HepG2 (cell line): Measurements from ENCODE around the gene INSL4. TPM values are rescaled to one million over a fixed set of nuclear protein-coding genes. Genes with fewer than 3 reads are reported as not detected.

Source experiments
- ATAC-seq: fragments of 200-7000 bp; cut with Tn5 transposase; 3 replicates; pipeline ENCODE4 v1.9.1; 2020; ENCODE audit warnings: mild to moderate bottlenecking, moderate library complexity
- BruUV-seq: library from RNA; stranded (reverse); fragments of 400-500 nt; replicated peaks from 2 replicates; lab custom pipeline; 2021; lab: Mats Ljungman, UMichigan
- CTCF ChIA-PET: fragments of 300-600 bp; formaldehyde crosslinking; extraction: SDS; loops from one replicate; lab custom pipeline; 2021; ENCODE audit warnings: low total read pairs, inconsistent platforms, low intra/inter-chr PET ratio; lab: Yijun Ruan, JAX
- POLR2A ChIA-PET: fragments of 350-600 bp; sonication (Branson Sonifier 250); formaldehyde crosslinking; loops from one replicate; lab custom pipeline; 2020; ENCODE audit warnings: antibody characterized with exemption, inconsistent platforms; lab: Yijun Ruan, JAX
- DNase-seq: peaks from one replicate; pipeline ENCODE4 v3.0.0-alpha.2; 2015; ENCODE audit warnings: low spot score
- FAIRE-seq: peaks from 3 replicates; lab custom pipeline; 2011; peaks lifted over from hg19 to GRCh38; lab: Jason Lieb, UNC
- H2AFZ ChIP-seq: one replicate; pipeline ENCODE4 v1.6.1; 2011; ENCODE audit warnings: low read length, inconsistent platforms
- H3K27ac ChIP-seq: fragments of 300-600 bp; 3 replicates; pipeline ENCODE4 v1.8.0; 2011; ENCODE audit warnings: mixed run types, mild to moderate bottlenecking, mixed read lengths, low read length, inconsistent platforms; ENCODE audit not compliant: insufficient read depth; ENCODE audit errors: extremely low read length
- H3K27me3 ChIP-seq, 2 experiments: fragments of 200-600 bp in 1 of 2; 2 replicates in 1 of 2; 3 replicates in 1 of 2; pipeline versions ENCODE4 v1.6.0 to v1.8.0; 2011; ENCODE audit warnings: low read length in 2 of 2, mild to moderate bottlenecking in 2 of 2, moderate library complexity in 2 of 2, inconsistent platforms in 1 of 2; ENCODE audit not compliant: insufficient read depth in 2 of 2, control insufficient read depth in 1 of 2
- H3K36me3 ChIP-seq, 2 experiments: fragments of 200-600 bp in 1 of 2; replicated peaks in 1 of 2; 2 replicates in 1 of 2; 3 replicates in 1 of 2; pipeline versions ENCODE4 v1.5.1 to v1.8.0; 2011; ENCODE audit warnings: low read length in 2 of 2, inconsistent platforms in 1 of 2; ENCODE audit not compliant: insufficient read depth in 2 of 2, control insufficient read depth in 1 of 2
- H3K4me1 ChIP-seq: 2 replicates; pipeline ENCODE4 v1.5.1; 2012; ENCODE audit warnings: low read length, inconsistent platforms; ENCODE audit not compliant: insufficient read depth
- H3K4me2 ChIP-seq: 2 replicates; pipeline ENCODE4 v1.6.0; 2011; ENCODE audit warnings: low read depth, low read length, inconsistent platforms
- H3K4me3 ChIP-seq, 3 experiments: fragments of 200-600 bp in 1 of 3; sonication (generic), shearing (Covaris generic) in 1 of 3; replicated peaks in 1 of 3; 2 replicates each; pipeline ENCODE4 v1.5.1; 2011 to 2016; ENCODE audit warnings: low read length in 3 of 3, inconsistent platforms in 2 of 3, low read depth in 2 of 3, mild to moderate bottlenecking in 2 of 3, control low read depth in 1 of 3, mixed read lengths in 1 of 3; ENCODE audit not compliant: insufficient read depth in 1 of 3
- H3K79me2 ChIP-seq: one replicate; pipeline ENCODE4 v1.6.1; 2011; ENCODE audit warnings: low read length, inconsistent platforms; ENCODE audit not compliant: insufficient read depth
- H3K9ac ChIP-seq: 2 replicates; pipeline ENCODE4 v1.6.0; 2011; ENCODE audit warnings: mild to moderate bottlenecking, low read depth, low read length, inconsistent platforms; ENCODE audit not compliant: insufficient read depth
- H3K9me3 ChIP-seq: 2 replicates; pipeline ENCODE4 v1.5.1; 2012; ENCODE audit warnings: mild to moderate bottlenecking, low read length
- H4K20me1 ChIP-seq: 2 replicates; pipeline ENCODE4 v1.6.0; 2011; ENCODE audit warnings: inconsistent platforms, mild to moderate bottlenecking, low read length, moderate library complexity; ENCODE audit not compliant: insufficient read depth
- DMAP1 ChIP-seq: IDR thresholded peaks from 2 replicates; pipeline ENCODE4 v1.6.1; 2016
- GTF3A ChIP-seq: sonication (generic); formaldehyde crosslinking; conservative IDR thresholded peaks from 2 replicates; pipeline ENCODE4 v1.4.0; 2020; ENCODE audit warnings: mild to moderate bottlenecking, missing genetic modification reagents
- HNRNPL ChIP-seq: fragments of 200-400 bp; formaldehyde crosslinking; IDR thresholded peaks from 2 replicates; pipeline ENCODE4 v1.6.1; 2017; ENCODE audit warnings: mild to moderate bottlenecking, low read depth, low read length
- IKZF1 ChIP-seq: fragments of 450-650 bp; IDR thresholded peaks from 2 replicates; pipeline ENCODE4 v1.7.1; 2016
- KDM1A ChIP-seq: IDR thresholded peaks from 2 replicates; pipeline ENCODE4 v1.6.1; 2016; ENCODE audit warnings: missing compliant biosample characterization
- NKX3-1 ChIP-seq: sonication (generic); formaldehyde crosslinking; IDR thresholded peaks from 2 replicates; pipeline ENCODE4 v1.5.0; 2020; ENCODE audit warnings: missing genetic modification reagents
- PTBP1 ChIP-seq: fragments of 200-400 bp; formaldehyde crosslinking; IDR thresholded peaks from 2 replicates; pipeline ENCODE4 v1.6.1; 2018; ENCODE audit warnings: low read length, low read depth; ENCODE audit not compliant: poor library complexity, severe bottlenecking
- RFXAP ChIP-seq: sonication (generic); formaldehyde crosslinking; IDR thresholded peaks from 2 replicates; pipeline ENCODE4 v1.4.0; 2020; ENCODE audit warnings: missing genetic modification reagents, borderline replicate concordance
- SMARCC2 ChIP-seq: fragments of 450-650 bp; IDR thresholded peaks from 2 replicates; pipeline ENCODE4 v1.6.1; 2017; ENCODE audit warnings: antibody characterized with exemption, mild to moderate bottlenecking
- SRSF4 ChIP-seq: fragments of 200-400 bp; formaldehyde crosslinking; IDR thresholded peaks from one replicate; pipeline ENCODE4 v1.6.1; 2018; ENCODE audit warnings: mild to moderate bottlenecking, low read depth, low read length, moderate library complexity; ENCODE audit not compliant: poor library complexity, severe bottlenecking
- ZFX ChIP-seq: sonication (generic); formaldehyde crosslinking; IDR thresholded peaks from 2 replicates; pipeline ENCODE4 v1.4.0; 2020; ENCODE audit warnings: mild to moderate bottlenecking, low read depth, missing genetic modification reagents, moderate library complexity
- ZNF329 ChIP-seq: sonication (generic); formaldehyde crosslinking; IDR thresholded peaks from 2 replicates; pipeline ENCODE4 v1.9.0; 2021; ENCODE audit warnings: low read depth, mild to moderate bottlenecking, missing genetic modification reagents
- ZNF34 ChIP-seq: sonication (generic); formaldehyde crosslinking; IDR thresholded peaks from 2 replicates; pipeline ENCODE4 v1.4.0; 2020; ENCODE audit warnings: mild to moderate bottlenecking, missing genetic modification reagents, borderline replicate concordance
- ZNF891 ChIP-seq: sonication (generic); formaldehyde crosslinking; IDR thresholded peaks from 2 replicates; pipeline ENCODE4 v1.5.0; 2020; ENCODE audit warnings: mild to moderate bottlenecking, missing genetic modification reagents
- ZSCAN22 ChIP-seq: sonication (generic); formaldehyde crosslinking; IDR thresholded peaks from 2 replicates; pipeline ENCODE4 v1.4.0; 2020; ENCODE audit warnings: mild to moderate bottlenecking, missing genetic modification reagents
- in situ Hi-C: cut with HindIII; loops from 2 replicates; pipeline ENCODE4 v1.10.0; 2017; ENCODE audit warnings: low pct_unique_long_range_greater_than_20kb; ENCODE audit not compliant: extremely low pct_ligation_motif_present
- intact Hi-C: fragments of 100-400 bp; cut with micrococcal nuclease; formaldehyde crosslinking; loops from one replicate; pipeline ENCODE4 v1.10.0; 2022; ENCODE audit not compliant: unreplicated experiment
- polyA plus RNA-seq, 8 experiments: library from polyadenylated mRNA; depleted of rRNA in 3 of 8; stranded (reverse) in 7 of 8; unstranded in 1 of 8; fragments of >200 nt; fragmentation: Illumina TruSeq in 4 of 8; extraction: Trizol in 4 of 8; gene quantifications; 2 replicates each; pipeline versions ENCODE4 v1.2.1 to v1.2.3, GENCODE V29; 2011 to 2016; ENCODE audit warnings: low read depth in 4 of 8, missing spikeins in 1 of 8, mixed read lengths in 1 of 8; ENCODE audit not compliant: insufficient read depth in 1 of 8
- total RNA-seq, 5 experiments: library from RNA; depleted of rRNA; stranded (reverse); fragments of >200 nt; fragmentation: Illumina TruSeq; extraction: Trizol; gene quantifications; 2 replicates each; pipeline ENCODE4 v1.2.3, GENCODE V29; 2016; ENCODE audit warnings: low read depth in 1 of 5
- TF ChIP-seq, protein P1 (sequence below): sonication (generic); formaldehyde crosslinking; IDR thresholded peaks from 2 replicates; pipeline ENCODE4 v1.8.1; 2023; ENCODE audit warnings: mild to moderate bottlenecking, missing genetic modification reagents, borderline replicate concordance
- TF ChIP-seq, protein P2 (sequence below): sonication (generic); formaldehyde crosslinking; IDR thresholded peaks from 2 replicates; pipeline ENCODE4 v1.4.0; 2020; ENCODE audit warnings: missing genetic modification reagents
- TF ChIP-seq, protein P3 (sequence below): sonication (generic); formaldehyde crosslinking; IDR thresholded peaks from 2 replicates; pipeline ENCODE4 v1.5.0; 2020; ENCODE audit warnings: mild to moderate bottlenecking, missing genetic modification reagents

The INSL4 gene
- total and polyA plus RNA-seq, 2 of the 13 experiments (the other 11 are each of a cell fraction or from before 2014, with no cell fraction given), result not detected

DNA sequence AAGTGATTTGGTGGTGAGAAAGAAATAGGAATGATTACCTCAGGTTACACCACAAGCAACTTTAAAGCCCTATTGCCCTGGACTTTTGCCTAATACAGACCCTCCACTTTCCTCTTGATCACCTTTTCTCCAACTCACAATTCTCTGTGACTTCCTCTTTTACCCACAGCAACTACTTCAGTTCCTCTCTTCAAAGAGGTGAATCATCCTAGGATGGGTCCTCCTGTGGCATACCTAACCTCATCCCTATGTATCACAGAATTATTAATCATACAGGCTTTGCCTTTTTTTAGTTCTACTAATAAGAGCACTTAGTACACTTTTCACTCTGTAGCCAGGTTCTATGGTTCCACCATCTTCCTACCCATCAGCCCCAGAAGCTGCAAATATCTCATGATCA, 26.1 kb upstream of the INSL4 start:
- no peak for DNase-seq
- FAIRE-seq, result no peak
- intact Hi-C loops, result no loop called here

More for the DNA sequence above, 26.1 kb upstream of the INSL4 start:
- TF ChIP-seq KDM1A, result no peak
- no peak for TF ChIP-seq ZNF329
- no peak for TF ChIP-seq PTBP1
- no peak for TF ChIP-seq DMAP1 (CRISPR knock-in tag)
- no peak for TF ChIP-seq NKX3-1 (CRISPR knock-in tag)
- TF ChIP-seq ZNF891 (CRISPR knock-in tag), result no peak
- TF ChIP-seq IKZF1, result no peak
- TF ChIP-seq, protein P1, sequence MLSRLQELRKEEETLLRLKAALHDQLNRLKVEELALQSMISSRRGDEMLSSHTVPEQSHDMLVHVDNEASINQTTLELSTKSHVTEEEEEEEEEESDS (CRISPR knock-in tag), result no peak
- no peak for TF ChIP-seq ZSCAN22 (CRISPR knock-in tag)
- TF ChIP-seq, protein P2, sequence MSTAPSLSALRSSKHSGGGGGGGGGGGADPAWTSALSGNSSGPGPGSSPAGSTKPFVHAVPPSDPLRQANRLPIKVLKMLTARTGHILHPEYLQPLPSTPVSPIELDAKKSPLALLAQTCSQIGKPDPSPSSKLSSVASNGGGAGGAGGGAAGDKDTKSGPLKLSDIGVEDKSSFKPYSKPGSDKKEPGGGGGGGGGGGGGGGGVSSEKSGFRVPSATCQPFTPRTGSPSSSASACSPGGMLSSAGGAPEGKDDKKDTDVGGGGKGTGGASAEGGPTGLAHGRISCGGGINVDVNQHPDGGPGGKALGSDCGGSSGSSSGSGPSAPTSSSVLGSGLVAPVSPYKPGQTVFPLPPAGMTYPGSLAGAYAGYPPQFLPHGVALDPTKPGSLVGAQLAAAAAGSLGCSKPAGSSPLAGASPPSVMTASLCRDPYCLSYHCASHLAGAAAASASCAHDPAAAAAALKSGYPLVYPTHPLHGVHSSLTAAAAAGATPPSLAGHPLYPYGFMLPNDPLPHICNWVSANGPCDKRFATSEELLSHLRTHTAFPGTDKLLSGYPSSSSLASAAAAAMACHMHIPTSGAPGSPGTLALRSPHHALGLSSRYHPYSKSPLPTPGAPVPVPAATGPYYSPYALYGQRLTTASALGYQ, result no peak
- TF ChIP-seq GTF3A, result no peak
- TF ChIP-seq ZNF34 (CRISPR knock-in tag), result no peak
- TF ChIP-seq RFXAP (CRISPR knock-in tag), result no peak
- no peak for TF ChIP-seq SMARCC2
- no peak for TF ChIP-seq SRSF4
- no peak for TF ChIP-seq HNRNPL
- no peak for TF ChIP-seq ZFX (CRISPR knock-in tag)
- TF ChIP-seq, protein P3, sequence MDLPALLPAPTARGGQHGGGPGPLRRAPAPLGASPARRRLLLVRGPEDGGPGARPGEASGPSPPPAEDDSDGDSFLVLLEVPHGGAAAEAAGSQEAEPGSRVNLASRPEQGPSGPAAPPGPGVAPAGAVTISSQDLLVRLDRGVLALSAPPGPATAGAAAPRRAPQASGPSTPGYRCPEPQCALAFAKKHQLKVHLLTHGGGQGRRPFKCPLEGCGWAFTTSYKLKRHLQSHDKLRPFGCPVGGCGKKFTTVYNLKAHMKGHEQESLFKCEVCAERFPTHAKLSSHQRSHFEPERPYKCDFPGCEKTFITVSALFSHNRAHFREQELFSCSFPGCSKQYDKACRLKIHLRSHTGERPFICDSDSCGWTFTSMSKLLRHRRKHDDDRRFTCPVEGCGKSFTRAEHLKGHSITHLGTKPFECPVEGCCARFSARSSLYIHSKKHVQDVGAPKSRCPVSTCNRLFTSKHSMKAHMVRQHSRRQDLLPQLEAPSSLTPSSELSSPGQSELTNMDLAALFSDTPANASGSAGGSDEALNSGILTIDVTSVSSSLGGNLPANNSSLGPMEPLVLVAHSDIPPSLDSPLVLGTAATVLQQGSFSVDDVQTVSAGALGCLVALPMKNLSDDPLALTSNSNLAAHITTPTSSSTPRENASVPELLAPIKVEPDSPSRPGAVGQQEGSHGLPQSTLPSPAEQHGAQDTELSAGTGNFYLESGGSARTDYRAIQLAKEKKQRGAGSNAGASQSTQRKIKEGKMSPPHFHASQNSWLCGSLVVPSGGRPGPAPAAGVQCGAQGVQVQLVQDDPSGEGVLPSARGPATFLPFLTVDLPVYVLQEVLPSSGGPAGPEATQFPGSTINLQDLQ (CRISPR knock-in tag), result no peak
- Histone ChIP-seq H3K36me3 (no peaks in the 10 kb centered on the region), H3K9ac (no peak overlapping the region), H3K79me2 (no peaks in the 10 kb centered on the region), H3K27me3 (no peaks in the 10 kb centered on the region), H3K4me3 (no peak overlapping the region), H4K20me1 (no peaks in the 10 kb centered on the region), H3K9me3 (no peaks in the 10 kb centered on the region), H3K4me1 (no peaks in the 10 kb centered on the region), H3K4me2 (no peak overlapping the region), H2AFZ (no peak overlapping the region), H3K27ac (no peak overlapping the region)
- no peak for ATAC-seq
- ChIA-PET POLR2A (no interaction called here), CTCF (no interaction called here)
- BruUV-seq, result no TSS peak
- in situ Hi-C loops, result no loop called here
